Smooth muscle cell (in vitro differentiated cells): ENCODE measurements around the gene RGN. TPM values are rescaled to one million over a fixed set of nuclear protein-coding genes. Genes with fewer than 3 reads are reported as not detected.
A peak's percentile ranks its signal among the peaks of the same experiment; 100 is the strongest.
"Not testable (repeated sequence)": the region's sequence is repeated elsewhere in the genome, so short reads cannot be mapped to it uniquely, and the experiment has no call there.

Experiments
- DNase-seq: peaks from one replicate; lab custom pipeline; 2025; ENCODE audit not compliant: unreplicated experiment; lab: John Stamatoyannopoulos, UW
- H2AFZ ChIP-seq: fragments of 200-600 bp; sonication (generic); 2 replicates; pipeline ENCODE4 v1.6.0; 2016; ENCODE audit warnings: antibody characterized with exemption, low read depth, mild to moderate bottlenecking
- H3F3A ChIP-seq: fragments of 200-600 bp; sonication (generic); 2 replicates; pipeline ENCODE4 v1.6.0; 2017; ENCODE audit warnings: antibody characterized with exemption, low read depth
- H3K27ac ChIP-seq: fragments of 200-600 bp; sonication (generic); 2 replicates; pipeline ENCODE4 v1.5.1; 2016; ENCODE audit warnings: low read depth, mild to moderate bottlenecking
- H3K27me3 ChIP-seq: fragments of 200-600 bp; sonication (generic); 2 replicates; pipeline ENCODE4 v1.6.1; 2016; ENCODE audit warnings: low read depth, mild to moderate bottlenecking
- H3K36me3 ChIP-seq: fragments of 200-600 bp; sonication (generic); 2 replicates; pipeline ENCODE4 v1.5.1; 2016; ENCODE audit warnings: low read depth
- H3K4me1 ChIP-seq: fragments of 200-600 bp; sonication (generic); 2 replicates; pipeline ENCODE4 v1.5.1; 2016; ENCODE audit warnings: low read depth
- H3K4me2 ChIP-seq: fragments of 200-600 bp; sonication (generic); 2 replicates; pipeline ENCODE4 v1.6.0; 2016; ENCODE audit warnings: mild to moderate bottlenecking
- H3K4me3 ChIP-seq: fragments of 200-600 bp; sonication (generic); 2 replicates; pipeline ENCODE4 v1.5.1; 2016; ENCODE audit warnings: mild to moderate bottlenecking
- H3K79me2 ChIP-seq: fragments of 200-600 bp; sonication (generic); 2 replicates; pipeline ENCODE4 v1.6.0; 2016; ENCODE audit warnings: low read depth, mild to moderate bottlenecking
- H3K9ac ChIP-seq: fragments of 200-600 bp; sonication (generic); 2 replicates; pipeline ENCODE4 v1.6.0; 2016; ENCODE audit warnings: low read depth
- H3K9me3 ChIP-seq: fragments of 200-600 bp; sonication (generic); replicated peaks from 2 replicates; pipeline ENCODE4 v1.5.1; 2016; ENCODE audit warnings: low read depth
- H4K20me1 ChIP-seq: fragments of 200-600 bp; sonication (generic); 2 replicates; pipeline ENCODE4 v1.6.0; 2016; ENCODE audit warnings: low read depth
- whole genome bisulfite sequencing: methylation state at CpG from one replicate; pipeline ENCODE4 v1.1.7; 2016; ENCODE audit warnings: low lambda C conversion rate; 5-methylcytosine and 5-hydroxymethylcytosine counted together
- polyA plus RNA-seq: library from polyadenylated mRNA; unstranded; fragments of >200 nt; fragmentation: Nextera tagmentation; extraction: Ambion mirVana; gene quantifications from 2 replicates; pipeline ENCODE4 v1.2.1, GENCODE V29; 2016
- total RNA-seq: library from RNA; depleted of rRNA; stranded (reverse); fragments of >200 nt; gene quantifications from 2 replicates; pipeline ENCODE4 v1.2.3, GENCODE V29; 2014
- TF ChIP-seq, protein P1 (sequence below): fragments of 200-600 bp; sonication (generic); IDR thresholded peaks from 2 replicates; pipeline ENCODE4 v1.5.1; 2017; ENCODE audit warnings: borderline replicate concordance, mild to moderate bottlenecking, antibody characterized with exemption; ENCODE audit not compliant: insufficient read depth, poor library complexity, severe bottlenecking

The RGN gene
- total and polyA plus RNA-seq, 2 experiments from 2014 or later, result 2.5 to 3.6 TPM

DNA sequence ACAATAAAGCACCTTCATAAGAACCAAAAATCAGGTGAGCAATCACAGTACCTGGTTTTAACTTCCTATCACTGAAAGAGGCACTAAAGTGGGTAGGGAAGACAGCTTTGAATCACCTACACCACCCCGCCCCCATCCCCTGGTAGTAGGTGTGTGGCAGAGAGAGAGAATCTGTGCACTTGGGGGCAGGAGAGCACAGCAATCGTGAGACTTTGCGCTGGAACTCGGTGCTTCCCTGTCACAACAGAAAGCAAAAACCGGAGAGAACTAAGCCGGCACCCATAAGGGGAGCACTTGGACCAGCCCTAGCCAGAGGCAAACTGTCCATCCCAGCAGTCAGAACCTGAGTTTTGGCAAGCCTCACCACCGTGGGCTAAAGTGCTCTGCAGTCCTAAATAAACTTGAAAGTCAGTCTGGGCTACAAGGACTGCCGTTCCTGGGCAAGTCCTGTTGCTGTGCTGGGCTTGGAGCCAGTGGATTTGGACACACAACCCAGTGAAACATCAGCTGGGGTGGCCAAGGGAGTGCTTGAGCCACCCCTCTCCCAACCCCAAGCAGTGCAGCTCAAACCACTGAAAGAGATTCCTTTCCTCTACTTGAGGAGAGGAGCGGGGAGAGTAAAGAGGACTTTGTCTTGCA lies 34.2 kb downstream of the RGN start:
- Histone ChIP-seq H3K9ac (no peak overlapping the region), H4K20me1 (no peaks in the 10 kb centered on the region), H3K27ac (no peak overlapping the region), H3K36me3 (no peaks in the 10 kb centered on the region), H3K79me2 (no peaks in the 10 kb centered on the region), H2AFZ (no peak overlapping the region), H3F3A (no peaks in the 10 kb centered on the region), H3K4me3 (no peak overlapping the region), H3K9me3 (no peaks in the 10 kb centered on the region), H3K4me2 (no peak overlapping the region), H3K4me1 (no peaks in the 10 kb centered on the region), H3K27me3 (no peaks in the 10 kb centered on the region)
- TF ChIP-seq, protein P1, sequence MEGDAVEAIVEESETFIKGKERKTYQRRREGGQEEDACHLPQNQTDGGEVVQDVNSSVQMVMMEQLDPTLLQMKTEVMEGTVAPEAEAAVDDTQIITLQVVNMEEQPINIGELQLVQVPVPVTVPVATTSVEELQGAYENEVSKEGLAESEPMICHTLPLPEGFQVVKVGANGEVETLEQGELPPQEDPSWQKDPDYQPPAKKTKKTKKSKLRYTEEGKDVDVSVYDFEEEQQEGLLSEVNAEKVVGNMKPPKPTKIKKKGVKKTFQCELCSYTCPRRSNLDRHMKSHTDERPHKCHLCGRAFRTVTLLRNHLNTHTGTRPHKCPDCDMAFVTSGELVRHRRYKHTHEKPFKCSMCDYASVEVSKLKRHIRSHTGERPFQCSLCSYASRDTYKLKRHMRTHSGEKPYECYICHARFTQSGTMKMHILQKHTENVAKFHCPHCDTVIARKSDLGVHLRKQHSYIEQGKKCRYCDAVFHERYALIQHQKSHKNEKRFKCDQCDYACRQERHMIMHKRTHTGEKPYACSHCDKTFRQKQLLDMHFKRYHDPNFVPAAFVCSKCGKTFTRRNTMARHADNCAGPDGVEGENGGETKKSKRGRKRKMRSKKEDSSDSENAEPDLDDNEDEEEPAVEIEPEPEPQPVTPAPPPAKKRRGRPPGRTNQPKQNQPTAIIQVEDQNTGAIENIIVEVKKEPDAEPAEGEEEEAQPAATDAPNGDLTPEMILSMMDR, result no peak
- WGBS, result 76% methylated on average over 9 of the region's 9 CpGs
- no peak for DNase-seq

DNA sequence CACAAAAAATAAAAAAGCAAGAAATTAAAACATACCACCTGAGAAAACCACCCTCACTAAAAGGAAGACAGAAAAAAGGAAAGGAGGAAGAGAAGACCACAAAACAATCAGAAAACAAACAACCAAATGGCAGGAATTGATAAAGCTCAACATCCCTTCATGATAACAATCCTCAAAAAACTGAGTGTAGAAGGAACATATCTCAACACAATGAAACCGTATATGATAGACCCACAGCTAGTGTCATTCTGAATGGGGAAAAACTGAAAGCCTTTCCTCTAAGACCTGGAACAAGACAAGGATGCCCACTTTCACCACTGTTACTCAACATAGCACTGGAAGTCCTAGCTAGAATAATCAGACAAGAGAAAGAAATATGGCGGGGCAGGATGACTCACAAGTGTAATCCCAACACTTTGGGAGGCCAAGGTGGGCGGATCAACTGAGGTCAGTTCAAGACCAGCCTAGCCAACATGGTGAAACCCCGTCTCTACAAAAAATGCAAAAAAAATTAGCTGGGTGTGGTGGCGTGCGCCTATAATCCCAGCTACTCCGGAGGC lies 38.4 kb downstream of the RGN start:
- 85% methylated on average over 7 of the region's 7 CpGs for whole genome bisulfite sequencing
- not testable (repeated sequence) for H2AFZ ChIP-seq, H3K9ac ChIP-seq, H3K27me3 ChIP-seq, H3K36me3 ChIP-seq, H3K4me3 ChIP-seq, DNase-seq, H3K4me1 ChIP-seq, H3K27ac ChIP-seq, H3F3A ChIP-seq, H3K9me3 ChIP-seq, H3K4me2 ChIP-seq, H4K20me1 ChIP-seq, H3K79me2 ChIP-seq

DNA sequence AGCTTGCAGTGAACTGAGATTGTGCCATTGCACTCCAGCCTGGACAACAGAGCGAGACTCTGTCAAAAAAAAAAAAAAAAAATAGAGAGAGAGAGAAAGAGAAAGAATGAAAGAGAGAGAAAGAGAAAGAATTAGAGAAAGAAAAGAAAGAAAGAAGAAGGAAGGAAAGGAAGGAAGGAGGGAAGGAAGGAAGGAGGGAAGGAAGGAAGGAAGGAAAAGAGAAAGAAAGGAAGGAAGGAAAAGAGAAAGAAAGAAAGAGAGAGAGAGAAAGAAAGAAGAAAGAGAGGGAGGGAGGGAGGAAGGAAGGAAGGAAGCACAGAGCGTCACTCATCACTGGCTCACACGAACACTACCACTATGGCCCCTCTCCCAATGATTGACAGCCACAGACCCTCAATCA lies 46.2 kb downstream of the RGN start:
- not testable (repeated sequence) for H3K27me3 ChIP-seq, H3K4me1 ChIP-seq, H2AFZ ChIP-seq, H3K9ac ChIP-seq, H3K79me2 ChIP-seq, H3F3A ChIP-seq, H3K4me2 ChIP-seq, DNase-seq, H3K36me3 ChIP-seq, H3K9me3 ChIP-seq, H3K4me3 ChIP-seq, H3K27ac ChIP-seq, H4K20me1 ChIP-seq
- WGBS, result 76% methylated on average over 3 of the region's 3 CpGs

DNA sequence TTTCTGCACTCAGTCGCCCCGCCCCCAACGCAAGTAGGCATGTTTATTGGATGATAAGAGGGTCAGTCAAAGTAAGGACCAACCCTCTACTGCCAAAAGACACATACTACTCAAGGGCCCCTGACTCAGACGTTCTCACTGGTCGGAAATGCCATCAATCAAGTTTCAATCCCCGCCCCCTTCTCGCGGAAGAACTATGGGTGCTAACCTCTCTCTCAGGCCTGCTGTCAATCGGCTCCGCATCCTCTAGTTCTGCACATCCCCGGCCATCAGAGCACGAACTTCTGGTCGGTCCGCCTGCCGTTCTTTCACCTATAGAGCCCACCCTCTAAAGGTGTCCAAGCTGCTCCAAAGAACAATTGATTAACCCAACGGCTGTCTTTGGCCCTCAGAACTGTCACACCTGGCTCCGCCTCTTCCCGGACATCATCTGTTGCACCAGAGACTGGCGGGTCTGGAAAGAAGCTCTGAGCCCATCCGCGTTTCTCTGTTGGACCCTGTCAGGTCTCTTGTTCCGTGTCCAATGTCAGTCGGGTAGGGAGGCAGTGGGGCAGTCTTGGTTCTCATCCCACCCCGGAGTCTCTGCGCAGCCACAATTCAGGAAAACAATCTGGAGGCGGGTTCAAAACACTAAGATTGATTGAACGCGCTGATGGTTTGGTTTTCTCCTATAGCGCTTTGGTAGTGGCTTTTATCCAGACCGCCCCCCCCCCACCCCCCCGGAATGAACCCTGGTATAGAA lies 51.1 kb downstream of the RGN start:
- TF ChIP-seq, protein P1, result no peak
- Histone ChIP-seq H3K9ac (no peak overlapping the region), H3K9me3 (no peaks in the 10 kb centered on the region), H4K20me1 (no peaks in the 10 kb centered on the region), H3K27ac (no peak overlapping the region), H3K4me1 (no peaks in the 10 kb centered on the region), H3K4me3 (peak overlapping the region; percentile 73), H3K79me2 (peaks cover 6% of the 10 kb centered on the region), H3K36me3 (no peaks in the 10 kb centered on the region), H3F3A (no peaks in the 10 kb centered on the region), H2AFZ (peak overlapping the region; percentile 91), H3K4me2 (peak overlapping the region; percentile 84), H3K27me3 (no peaks in the 10 kb centered on the region)
- DNase-seq, result peak; percentile 44
- WGBS, result 35% methylated on average over 31 of the region's 31 CpGs
